GM19463 (cell line): ENCODE results near the gene SMOC2.

Source experiments
- ATAC-seq: cut with Tn5 transposase; IDR thresholded peaks from one replicate; pipeline ENCODE4 v1.9.1; 2021; ENCODE audit warnings: mild to moderate bottlenecking, moderate library complexity; ENCODE audit not compliant: unreplicated experiment

Gene SMOC2

GRCh38 chr6:168475188-168476013 lies 34.4 kb downstream of the SMOC2 start:
- no peak for ATAC-seq

GRCh38 chr6:168479421-168479820 lies 38.4 kb downstream of the SMOC2 start:
- no peak for ATAC-seq

GRCh38 chr6:168480481-168480880 lies 39.5 kb downstream of the SMOC2 start:
- ATAC-seq = no peak

GRCh38 chr6:168485818-168486217 lies 44.8 kb downstream of the SMOC2 start:
- ATAC-seq = no peak

GRCh38 chr6:168490757-168491156 lies 49.8 kb downstream of the SMOC2 start:
- no peak for ATAC-seq

GRCh38 chr6:168493976-168494375 lies 53.0 kb downstream of the SMOC2 start:
- no peak for ATAC-seq

GRCh38 chr6:168494726-168495125 lies 53.7 kb downstream of the SMOC2 start:
- no peak for ATAC-seq

GRCh38 chr6:168495133-168495532 lies 54.1 kb downstream of the SMOC2 start:
- no peak for ATAC-seq

GRCh38 chr6:168495636-168496035 lies 54.7 kb downstream of the SMOC2 start:
- no peak for ATAC-seq

GRCh38 chr6:168496139-168496996 lies 55.4 kb downstream of the SMOC2 start:
- ATAC-seq = no peak

- ATAC-seq = no peak
Measured at GRCh38 chr6:168496997-168497331, 56.0 kb downstream of the SMOC2 start.

GRCh38 chr6:168497381-168497780 lies 56.4 kb downstream of the SMOC2 start:
- ATAC-seq = no peak

GRCh38 chr6:168498161-168498843 lies 57.3 kb downstream of the SMOC2 start:
- no peak for ATAC-seq

GRCh38 chr6:168499045-168499650 lies 58.2 kb downstream of the SMOC2 start:
- no peak for ATAC-seq

- ATAC-seq = no peak
Measured at GRCh38 chr6:168500519-168500918, 59.5 kb downstream of the SMOC2 start.

- no peak for ATAC-seq
Measured at GRCh38 chr6:168501561-168501960, 60.6 kb downstream of the SMOC2 start.

GRCh38 chr6:168504366-168504765 lies 63.4 kb downstream of the SMOC2 start:
- ATAC-seq = no peak

GRCh38 chr6:168506460-168506859 lies 65.5 kb downstream of the SMOC2 start:
- no peak for ATAC-seq

- no peak for ATAC-seq
Measured at GRCh38 chr6:168507297-168507696, 66.3 kb downstream of the SMOC2 start.

- ATAC-seq = no peak
Measured at GRCh38 chr6:168507730-168508129, 66.7 kb downstream of the SMOC2 start.

GRCh38 chr6:168508903-168509302 lies 67.9 kb downstream of the SMOC2 start:
- no peak for ATAC-seq
